H1 (cell line): ENCODE results near the gene KLHL28. TPM values are rescaled to one million over a fixed set of nuclear protein-coding genes. Genes with fewer than 3 reads are reported as not detected.

Experiments
- CTCF ChIA-PET: fragments of 300-600 bp; sonication (Branson Sonifier 250); formaldehyde crosslinking; loops from one replicate; lab custom pipeline; 2021; ENCODE audit not compliant: partially characterized antibody; lab: Charles Lee
- POLR2A ChIA-PET: fragments of 300-600 bp; sonication (Branson Sonifier 250); formaldehyde crosslinking; loops from one replicate; lab custom pipeline; 2021; ENCODE audit warnings: inconsistent platforms; ENCODE audit not compliant: partially characterized antibody; lab: Charles Lee
- DNase-seq, 2 experiments: peaks; one replicate each; pipeline versions ENCODE4 v3.0.0 to v3.0.0-alpha.2; 2010 to 2022; ENCODE audit warnings: low spot score in 2 of 2, low read depth in 1 of 2, mixed read lengths in 1 of 2
- FAIRE-seq: peaks from 2 replicates; lab custom pipeline; 2011; peaks lifted over from hg19 to GRCh38; lab: Jason Lieb, UNC
- H2AFZ ChIP-seq: 2 replicates; pipeline ENCODE4 v1.8.1; 2012; ENCODE audit warnings: low read length, inconsistent platforms
- H2AK5ac ChIP-seq: 2 replicates; pipeline ENCODE4 v1.6.1; 2013; ENCODE audit warnings: low read depth, low read length
- H2BK120ac ChIP-seq: replicated peaks from 2 replicates; pipeline ENCODE3; 2013; ENCODE audit warnings: low read depth, low read length, inconsistent platforms
- H2BK12ac ChIP-seq: 2 replicates; pipeline ENCODE4 v1.6.1; 2013; ENCODE audit warnings: low read depth, low read length
- H2BK15ac ChIP-seq: 2 replicates; pipeline ENCODE4 v1.6.1; 2013; ENCODE audit warnings: low read length
- H2BK20ac ChIP-seq: 2 replicates; pipeline ENCODE4 v1.6.1; 2013; ENCODE audit warnings: low read length
- H2BK5ac ChIP-seq: 2 replicates; pipeline ENCODE4 v1.6.1; 2013; ENCODE audit warnings: low read depth, low read length
- H3K14ac ChIP-seq: 2 replicates; pipeline ENCODE4 v1.6.1; 2013; ENCODE audit warnings: inconsistent platforms; ENCODE audit not compliant: insufficient read length
- H3K18ac ChIP-seq: 2 replicates; pipeline ENCODE4 v1.6.1; 2013; ENCODE audit warnings: low read length; ENCODE audit errors: extremely low read depth
- H3K23ac ChIP-seq: 2 replicates; pipeline ENCODE4 v1.6.1; 2013; ENCODE audit warnings: inconsistent platforms; ENCODE audit not compliant: insufficient read length
- H3K23me2 ChIP-seq: 2 replicates; pipeline ENCODE4 v1.6.1; 2013; ENCODE audit warnings: low read depth, low read length
- H3K27ac ChIP-seq: 2 replicates; pipeline ENCODE4 v1.6.1; 2011; ENCODE audit warnings: low read depth, low read length, inconsistent platforms
- H3K27me3 ChIP-seq, 4 experiments: replicated peaks in 1 of 4; 1 replicate in 1 of 4; 2 replicates in 3 of 4; pipeline versions ENCODE4 v1.6.1 to v1.8.1; 2011 to 2013; ENCODE audit warnings: low read length in 3 of 4, mild to moderate bottlenecking in 3 of 4, inconsistent platforms in 2 of 4, mixed read lengths in 2 of 4, moderate library complexity in 1 of 4; ENCODE audit not compliant: control insufficient read depth in 3 of 4, insufficient read depth in 3 of 4; ENCODE audit errors: extremely low read depth in 1 of 4
- H3K36me3 ChIP-seq, 4 experiments: 2 replicates each; pipeline versions ENCODE4 v1.6.1 to v1.8.1; 2011 to 2013; ENCODE audit warnings: mild to moderate bottlenecking in 4 of 4, low read length in 3 of 4, moderate library complexity in 2 of 4, control low read depth in 1 of 4, inconsistent platforms in 1 of 4; ENCODE audit not compliant: insufficient read depth in 4 of 4, control insufficient read depth in 2 of 4
- H3K4ac ChIP-seq: replicated peaks from 2 replicates; pipeline ENCODE3; 2013; ENCODE audit warnings: low read length, low read depth, mixed read lengths, inconsistent platforms; ENCODE audit not compliant: insufficient read length
- H3K4me1 ChIP-seq, 4 experiments: replicated peaks in 1 of 4; 1 replicate in 1 of 4; 2 replicates in 3 of 4; pipeline versions ENCODE4 v1.6.1 to v1.8.1; 2011 to 2013; ENCODE audit warnings: low read length in 3 of 4, inconsistent platforms in 2 of 4, mixed read lengths in 1 of 4; ENCODE audit not compliant: insufficient read depth in 4 of 4, control insufficient read depth in 3 of 4
- H3K4me2 ChIP-seq, 2 experiments: 2 replicates each; pipeline versions ENCODE4 v1.6.1 to v1.8.1; 2011 to 2013; ENCODE audit warnings: low read depth in 2 of 2, low read length in 2 of 2, control low read depth in 1 of 2, inconsistent platforms in 1 of 2, mild to moderate bottlenecking in 1 of 2; ENCODE audit not compliant: insufficient read depth in 1 of 2
- H3K4me3 ChIP-seq, 4 experiments: fragments of 200-600, 300-600 bp in 1 of 4; sonication (generic), shearing (Covaris generic), sonication (Bioruptor Twin) in 1 of 4; 2 replicates each; pipeline versions ENCODE4 v1.5.1 to v1.8.1; 2011 to 2016; ENCODE audit warnings: low read length in 4 of 4, low read depth in 3 of 4, control low read depth in 2 of 4, inconsistent platforms in 2 of 4, mild to moderate bottlenecking in 2 of 4, mixed read lengths in 1 of 4, moderate library complexity in 1 of 4; ENCODE audit not compliant: insufficient read depth in 2 of 4; ENCODE audit errors: extremely low read depth in 1 of 4
- H3K56ac ChIP-seq: replicated peaks from 2 replicates; pipeline ENCODE3; 2013; ENCODE audit warnings: low read depth, mild to moderate bottlenecking, mixed read lengths, low read length, inconsistent platforms; ENCODE audit not compliant: insufficient read length
- H3K79me1 ChIP-seq: 2 replicates; pipeline ENCODE4 v1.6.1; 2013; ENCODE audit warnings: low read depth, low read length, control low read depth
- H3K79me2 ChIP-seq, 2 experiments: 2 replicates each; pipeline versions ENCODE4 v1.6.1 to v1.8.1; 2012 to 2013; ENCODE audit warnings: low read length in 2 of 2, mild to moderate bottlenecking in 2 of 2, inconsistent platforms in 1 of 2; ENCODE audit not compliant: insufficient read depth in 2 of 2, control insufficient read depth in 1 of 2
- H3K9ac ChIP-seq, 4 experiments: replicated peaks in 1 of 4; 1 replicate in 1 of 4; 2 replicates in 3 of 4; pipeline versions ENCODE4 v1.6.1 to v1.8.1; 2011 to 2013; ENCODE audit warnings: low read depth in 3 of 4, low read length in 3 of 4, control low read depth in 2 of 4, mild to moderate bottlenecking in 2 of 4, moderate library complexity in 2 of 4, inconsistent platforms in 1 of 4; ENCODE audit errors: extremely low read depth in 1 of 4
- H3K9me3 ChIP-seq, 2 experiments: 2 replicates each; pipeline versions ENCODE4 v1.6.1 to v1.8.1; 2012 to 2013; ENCODE audit warnings: mild to moderate bottlenecking in 2 of 2, moderate library complexity in 2 of 2, control low read depth in 1 of 2, inconsistent platforms in 1 of 2, low read depth in 1 of 2, low read length in 1 of 2, mixed read lengths in 1 of 2; ENCODE audit not compliant: insufficient read depth in 2 of 2
- H4K20me1 ChIP-seq, 2 experiments: replicated peaks in 1 of 2; 2 replicates each; pipeline versions ENCODE3 to v1.8.1; 2011 to 2013; ENCODE audit warnings: inconsistent platforms in 2 of 2, low read length in 2 of 2, mild to moderate bottlenecking in 1 of 2; ENCODE audit not compliant: insufficient read depth in 2 of 2, control insufficient read depth in 1 of 2
- H4K5ac ChIP-seq: 2 replicates; pipeline ENCODE4 v1.6.1; 2013; ENCODE audit warnings: low read length, low read depth, mixed read lengths, inconsistent platforms; ENCODE audit not compliant: insufficient read length
- H4K8ac ChIP-seq: 2 replicates; pipeline ENCODE4 v1.8.0; 2013; ENCODE audit warnings: mild to moderate bottlenecking, moderate library complexity, low read length, inconsistent platforms; ENCODE audit not compliant: insufficient read depth; ENCODE audit errors: extremely low read depth
- H4K91ac ChIP-seq: replicated peaks from 2 replicates; pipeline ENCODE3; 2013; ENCODE audit warnings: low read length, mixed read lengths, inconsistent platforms; ENCODE audit not compliant: insufficient read length
- HDAC2 ChIP-seq, 2 experiments: fragments of 300-600 bp in 1 of 2; sonication (generic) in 1 of 2; IDR thresholded peaks; 2 replicates each; pipeline ENCODE4 v1.6.1; 2011 to 2012; ENCODE audit warnings: low read depth in 2 of 2, low read length in 2 of 2, mild to moderate bottlenecking in 2 of 2, moderate library complexity in 2 of 2, borderline replicate concordance in 1 of 2, inconsistent platforms in 1 of 2
- KDM5A ChIP-seq: fragments of 200-600 bp; IDR thresholded peaks from 2 replicates; pipeline ENCODE4 v1.7.1; 2012; ENCODE audit warnings: mild to moderate bottlenecking, low read length, inconsistent platforms, mixed read lengths
- PHF8 ChIP-seq: fragments of 200-600 bp; sonication (generic); conservative IDR thresholded peaks from 2 replicates; pipeline ENCODE4 v1.7.1; 2012; ENCODE audit warnings: low read depth, mild to moderate bottlenecking, inconsistent platforms, low read length, moderate library complexity
- SIRT6 ChIP-seq: IDR thresholded peaks from one replicate; pipeline ENCODE4 v1.7.1; 2012; ENCODE audit warnings: low read length, inconsistent platforms
- TAF1 ChIP-seq: IDR thresholded peaks from 2 replicates; pipeline ENCODE4 v1.6.1; 2011; ENCODE audit warnings: mild to moderate bottlenecking, low read depth, low read length
- WGBS, 2 experiments: shearing (Covaris generic) in 1 of 2; methylation state at CpG; one replicate each; pipeline versions ENCODE4 v1.1.6 to v1.1.7; 2013 to 2015; ENCODE audit warnings: low lambda C conversion rate in 2 of 2, mixed read lengths in 2 of 2, inconsistent platforms in 1 of 2, low coverage in 1 of 2, missing lambda C conversion rate in 1 of 2; ENCODE audit not compliant: insufficient replicate concordance in 2 of 2, insufficient coverage in 1 of 2, insufficient read length in 1 of 2; ENCODE audit errors: extremely low coverage in 1 of 2, missing lambda C conversion rate in 1 of 2; 5-methylcytosine and 5-hydroxymethylcytosine counted together
- polyA plus RNA-seq, 7 experiments: library from polyadenylated mRNA; depleted of rRNA in 3 of 7; stranded (reverse) in 5 of 7; unstranded in 2 of 7; fragments of >200 nt in 5 of 7; fragments of 200-250 nt in 2 of 7; gene quantifications; 1 replicate in 5 of 7; 2 replicates in 1 of 7; 4 replicates in 1 of 7; pipeline versions ENCODE4 v1.2.1 to v1.2.3, GENCODE V29; 2011 to 2013; ENCODE audit warnings: missing spikeins in 2 of 7, mixed read lengths in 2 of 7
- total RNA-seq: library from RNA; stranded (reverse); fragmentation: NEBNext Ultra II Directional; extraction: Animal tissue kit (Norgen Biotek cat#: 25700); gene quantifications from 2 replicates; pipeline ENCODE4 v1.2.1, GENCODE V29; 2021
- TF ChIP-seq, protein P1 (sequence below): IDR thresholded peaks from 2 replicates; pipeline ENCODE4 v1.6.1; 2012; ENCODE audit warnings: inconsistent platforms

Gene KLHL28
- total and polyA plus RNA-seq, 2 of the 8 experiments (the other 6 are each of a cell fraction or from before 2014, with no cell fraction given) = 3.3 to 10.5 TPM

DNA sequence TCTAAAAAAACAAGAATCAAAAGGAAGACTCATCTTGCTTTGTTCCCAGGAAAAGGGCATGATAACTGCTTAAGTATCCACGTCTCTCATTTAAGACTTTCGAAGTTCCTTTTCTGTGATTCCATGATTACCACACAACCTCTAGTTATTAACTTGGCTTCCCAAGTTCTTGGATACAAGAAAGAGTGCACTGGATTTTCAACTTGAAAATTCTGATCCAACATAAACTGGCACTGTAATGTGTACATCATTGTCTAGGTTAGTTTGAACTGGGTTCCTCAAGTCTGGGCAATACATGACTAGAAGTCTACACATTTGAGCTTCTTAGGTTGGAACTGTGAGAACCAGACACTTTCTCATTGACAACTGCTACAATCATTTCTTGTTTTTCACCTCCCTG, 1.6 kb downstream of the KLHL28 start:
- DNase-seq (no peak), FAIRE-seq (no peak)
- Histone ChIP-seq H3K4ac (no peak overlapping the region), H2AFZ (no peak overlapping the region), H3K4me3 (peak overlapping the region; percentile 2 to 96 (median 56); a peak in 3 of 8 replicates), H4K8ac (no peak overlapping the region), H3K27me3 (no peaks in the 10 kb centered on the region), H2BK12ac (no peak overlapping the region), H3K27ac (no peak overlapping the region), H2BK20ac (no peak overlapping the region), H2BK120ac (no peak overlapping the region), H3K79me2 (peaks cover 8 to 86% of the 10 kb centered on the region in 2 experiments), H4K91ac (no peak overlapping the region), H3K23ac (no peak overlapping the region), H3K36me3 (no peaks in the 10 kb centered on the region), H3K18ac (no peak overlapping the region), H2BK5ac (no peak overlapping the region), H3K9ac (peak overlapping the region in 1 of 4 experiments; percentile 8; a peak in 1 of 7 replicates), H4K20me1 (peaks cover 0 to 11% of the 10 kb centered on the region in 2 experiments), H3K79me1 (no peaks in the 10 kb centered on the region; the same call in none of the 2 replicates), H2BK15ac (no peak overlapping the region), H2AK5ac (no peak overlapping the region), H3K9me3 (no peaks in the 10 kb centered on the region), H3K14ac (no peak overlapping the region), H3K23me2 (peaks cover 13% of the 10 kb centered on the region), H3K4me2 (peak overlapping the region; percentile 73 to 92; a peak in 3 of 4 replicates), H3K4me1 (peaks cover 0 to 6% (median 2%) of the 10 kb centered on the region in 4 experiments; a peak in 2 of 7 replicates), H3K56ac (no peak overlapping the region), H4K5ac (no peak overlapping the region)
- no peak for TF ChIP-seq PHF8
- TF ChIP-seq HDAC2 (IDR thresholded peaks at IDR 0.05; ENCODE audit: borderline replicate concordance in 1 of 2, low read depth in 2 of 2, low read length in 2 of 2) = no peak
- TF ChIP-seq TAF1 = no peak
- TF ChIP-seq, protein P1, sequence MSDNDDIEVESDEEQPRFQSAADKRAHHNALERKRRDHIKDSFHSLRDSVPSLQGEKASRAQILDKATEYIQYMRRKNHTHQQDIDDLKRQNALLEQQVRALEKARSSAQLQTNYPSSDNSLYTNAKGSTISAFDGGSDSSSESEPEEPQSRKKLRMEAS = no peak
- no peak for TF ChIP-seq KDM5A
- TF ChIP-seq SIRT6 = no peak
- ChIA-PET POLR2A (interaction anchor here (0.9 kb wide), 1 partner anchor 174 kb away, joined by 3 read pairs; the partner anchor contains the start of gene FKBP3), CTCF (interaction anchor here (1.3 kb wide), 1 partner anchor 46 kb away, joined by 5 read pairs; no protein-coding TSS in a partner anchor)
- WGBS, 2 experiments = 58% methylated on average over 2 of the region's 2 CpGs; no CpG with 5 or more reads in 1 of the 2 experiments
